ENCODE measurements around the gene P2RY2. TPM values are rescaled to one million over a fixed set of nuclear protein-coding genes. Genes with fewer than 3 reads are reported as not detected.

P2RY2 gene
- total and polyA plus RNA-seq, 10 of the 15 experiments (the other 5 are each of a cell fraction or from before 2014, with no cell fraction given), result 0.03 to 0.23 (median 0.17) TPM; not detected in 7

DNA sequence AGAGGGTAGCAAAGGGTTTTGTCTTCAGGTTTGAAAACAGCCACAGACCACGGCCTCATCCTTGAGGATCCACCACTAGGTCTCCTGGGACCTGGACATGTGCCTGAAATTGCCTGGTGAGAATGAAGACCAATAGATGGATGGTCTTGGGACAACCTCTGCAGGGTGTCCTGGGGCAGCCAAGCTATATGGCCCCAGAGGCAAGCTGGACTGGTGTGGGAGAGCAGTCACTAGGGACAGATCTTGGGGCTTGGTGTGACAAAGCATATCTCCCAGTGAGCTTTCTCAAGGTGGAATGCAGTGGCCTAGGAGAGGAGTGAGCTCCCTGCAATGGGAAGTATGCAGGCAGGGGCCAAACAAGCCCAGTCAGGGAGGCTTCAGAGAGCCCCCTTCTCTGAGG is 67.6 kb downstream of the P2RY2 start:
- Histone ChIP-seq H4K20me1 (ENCODE audit: control insufficient read depth, insufficient read depth) (no peaks in the 10 kb centered on the region), H3K4me1 (ENCODE audit: control insufficient read depth, insufficient read depth, low read length) (peaks cover 27% of the 10 kb centered on the region), H3K36me3 (ENCODE audit: control insufficient read depth in 2 of 2, insufficient read depth in 2 of 2, low read length in 1 of 2) (no peaks in the 10 kb centered on the region), H3K4me2 (ENCODE audit: control insufficient read depth, insufficient read depth) (no peak overlapping the region), H3K27ac (ENCODE audit: control insufficient read depth, insufficient read depth) (no peak overlapping the region), H3K9ac (ENCODE audit: control insufficient read depth, insufficient read depth, low read length) (no peak overlapping the region), H3K9me3 (replicated peaks; ENCODE audit: control insufficient read depth, insufficient read depth, low read length) (no peaks in the 10 kb centered on the region), H3K27me3 (replicated peaks in 1 of 2; ENCODE audit: control insufficient read depth in 2 of 2, insufficient read depth in 2 of 2, low read length in 1 of 2) (no peaks in the 10 kb centered on the region), H3K79me2 (ENCODE audit: control insufficient read depth, insufficient read depth, low read length) (no peaks in the 10 kb centered on the region), H2AFZ (ENCODE audit: control insufficient read depth, low read depth, low read length) (no peak overlapping the region), H3K4me3 (no peak overlapping the region)
- no peak for FAIRE-seq
- intact Hi-C loops (cut with micrococcal nuclease; ENCODE audit: unreplicated experiment), result no loop called here
- WGBS (ENCODE audit: insufficient coverage, insufficient replicate concordance, low lambda C conversion rate, missing lambda C conversion rate), result 0% methylated on average over 1 of the region's 1 CpG
- in situ Hi-C loops (cut with MboI), result loop anchor here (5.0 kb wide), 1 partner anchor 98 kb away; no protein-coding TSS in a partner anchor
- CTCF ChIA-PET, result interaction anchor here (1.5 to 10.6 kb wide), 2 partner anchors 50 to 100 kb away, joined by 4 to 116 read pairs; no protein-coding TSS in a partner anchor
- BruUV-seq (replicated peaks), result no TSS peak
- RAD21 ChIA-PET (ENCODE audit: unreplicated experiment), result no interaction called here
- POLR2A ChIA-PET, result no interaction called here
- ATAC-seq, result no peak
- TF ChIP-seq SREBF1 (IDR thresholded peaks at IDR 0.05; ENCODE audit: low read length) (no peak), HDAC6 (IDR thresholded peaks at IDR 0.05; ENCODE audit: unreplicated experiment) (no peak), CREB1 (IDR thresholded peaks at IDR 0.05; ENCODE audit: low read depth) (no peak), NFYB (IDR thresholded peaks at IDR 0.05; ENCODE audit: insufficient read depth, low read depth, low read length) (no peak), CBX5 (IDR thresholded peaks at IDR 0.05; ENCODE audit: low read depth) (no peak), CHD1 (IDR thresholded peaks at IDR 0.05; ENCODE audit: low read depth, low read length) (no peak), JUNB (IDR thresholded peaks at IDR 0.05) (no peak), ZNF217 (IDR thresholded peaks at IDR 0.05) (no peak)
- DNase-seq (ENCODE audit: low read depth, low spot score), result no peak
- SMC1A ChIA-PET (ENCODE audit: uncharacterized antibody, unreplicated experiment), result interaction anchor here (0.9 kb wide), 1 partner anchor 50 kb away, joined by 3 read pairs; no protein-coding TSS in a partner anchor

Other genes starting within 250 kb of the P2RY2 start
- gene FCHSD2, start 76.0 kb upstream of the P2RY2 start, total RNA-seq (2014; rRNA removed), result 19.5 and 21.1 TPM in 2 replicates
- gene FCHSD2, start 76.0 kb upstream of the P2RY2 start, total RNA-seq (2014; rRNA removed; fragmentation: Illumina TruSeq; extraction: Trizol), result 39.2 and 42.5 TPM in 2 replicates
- 82.8 and 89.8 TPM in 2 replicates for gene FCHSD2, start 76.0 kb upstream of the P2RY2 start, total RNA-seq (2021)
- 52.7 and 68.3 TPM in 2 replicates for gene FCHSD2, start 76.0 kb upstream of the P2RY2 start, polyA plus RNA-seq (2011; rRNA removed)
- gene FCHSD2, start 76.0 kb upstream of the P2RY2 start, polyA plus RNA-seq (2014; fragmentation: Illumina TruSeq; extraction: Trizol), result 62.4 and 70.9 TPM in 2 replicates
- gene FCHSD2, start 76.0 kb upstream of the P2RY2 start, polyA plus RNA-seq (2014; fragmentation: Nextera tagmentation; extraction: Ambion mirVana), result 10 to 100 TPM; 13.2 to 15.4 TPM
- gene FCHSD2, start 76.0 kb upstream of the P2RY2 start, polyA plus RNA-seq (2014; rRNA removed), result 43.0 and 44.6 TPM in 2 replicates
- 10 to 100 TPM; 58.7 to 68.4 TPM for gene FCHSD2, start 76.0 kb upstream of the P2RY2 start, polyA plus RNA-seq (2016; fragmentation: Nextera tagmentation; extraction: Ambion mirVana)
- gene P2RY6, start 54.1 kb downstream of the P2RY2 start, total RNA-seq (2014; rRNA removed), result 0.23 TPM in 1 of 2 replicates, not detected in the other
- 0.14 TPM in 1 of 2 replicates, not detected in the other for gene P2RY6, start 54.1 kb downstream of the P2RY2 start, total RNA-seq (2014; rRNA removed; fragmentation: Illumina TruSeq; extraction: Trizol)
- 0.21 and 0.66 TPM in 2 replicates for gene P2RY6, start 54.1 kb downstream of the P2RY2 start, total RNA-seq (2021)
- gene P2RY6, start 54.1 kb downstream of the P2RY2 start, polyA plus RNA-seq (2011; rRNA removed), result not detected in 2 replicates
- gene P2RY6, start 54.1 kb downstream of the P2RY2 start, polyA plus RNA-seq (2014; fragmentation: Illumina TruSeq; extraction: Trizol), result 0.10 TPM in 1 of 2 replicates, not detected in the other
- gene P2RY6, start 54.1 kb downstream of the P2RY2 start, polyA plus RNA-seq (2014; fragmentation: Nextera tagmentation; extraction: Ambion mirVana), result under 1 TPM in 1 of 2 experiments, not detected in 1; 0.05 TPM
- 0.52 and 0.90 TPM in 2 replicates for gene P2RY6, start 54.1 kb downstream of the P2RY2 start, polyA plus RNA-seq (2014; rRNA removed)
- gene P2RY6, start 54.1 kb downstream of the P2RY2 start, polyA plus RNA-seq (2016; fragmentation: Nextera tagmentation; extraction: Ambion mirVana), result under 1 TPM in 1 of 2 experiments, not detected in 1; 0.24 TPM
- 1.9 and 3.0 TPM in 2 replicates for gene ARHGEF17, start 90.0 kb downstream of the P2RY2 start, total RNA-seq (2014; rRNA removed)
- gene ARHGEF17, start 90.0 kb downstream of the P2RY2 start, total RNA-seq (2014; rRNA removed; fragmentation: Illumina TruSeq; extraction: Trizol), result 1.2 and 1.6 TPM in 2 replicates
- gene ARHGEF17, start 90.0 kb downstream of the P2RY2 start, total RNA-seq (2021), result 3.6 and 5.2 TPM in 2 replicates
- gene ARHGEF17, start 90.0 kb downstream of the P2RY2 start, polyA plus RNA-seq (2011; rRNA removed), result 7.2 and 11.0 TPM in 2 replicates
- 1.8 and 1.9 TPM in 2 replicates for gene ARHGEF17, start 90.0 kb downstream of the P2RY2 start, polyA plus RNA-seq (2014; fragmentation: Illumina TruSeq; extraction: Trizol)
- under 1 TPM; 0.15 to 0.31 TPM for gene ARHGEF17, start 90.0 kb downstream of the P2RY2 start, polyA plus RNA-seq (2014; fragmentation: Nextera tagmentation; extraction: Ambion mirVana)
- 3.5 and 7.0 TPM in 2 replicates for gene ARHGEF17, start 90.0 kb downstream of the P2RY2 start, polyA plus RNA-seq (2014; rRNA removed)
- gene ARHGEF17, start 90.0 kb downstream of the P2RY2 start, polyA plus RNA-seq (2016; fragmentation: Nextera tagmentation; extraction: Ambion mirVana), result under 1 TPM; 0.20 to 0.27 TPM
- gene RELT, start 158.1 kb downstream of the P2RY2 start, total RNA-seq (2014; rRNA removed), result 19.8 and 23.4 TPM in 2 replicates
- gene RELT, start 158.1 kb downstream of the P2RY2 start, total RNA-seq (2014; rRNA removed; fragmentation: Illumina TruSeq; extraction: Trizol), result 10.4 and 10.5 TPM in 2 replicates
- 27.9 and 28.5 TPM in 2 replicates for gene RELT, start 158.1 kb downstream of the P2RY2 start, total RNA-seq (2021)
- gene RELT, start 158.1 kb downstream of the P2RY2 start, polyA plus RNA-seq (2011; rRNA removed), result 7.9 and 13.0 TPM in 2 replicates
- 2.5 and 8.4 TPM in 2 replicates for gene RELT, start 158.1 kb downstream of the P2RY2 start, polyA plus RNA-seq (2014; fragmentation: Illumina TruSeq; extraction: Trizol)
- 1 to 10 TPM; 1.2 to 3.0 TPM for gene RELT, start 158.1 kb downstream of the P2RY2 start, polyA plus RNA-seq (2014; fragmentation: Nextera tagmentation; extraction: Ambion mirVana)
- gene RELT, start 158.1 kb downstream of the P2RY2 start, polyA plus RNA-seq (2014; rRNA removed), result 21.1 and 23.6 TPM in 2 replicates
- gene RELT, start 158.1 kb downstream of the P2RY2 start, polyA plus RNA-seq (2016; fragmentation: Nextera tagmentation; extraction: Ambion mirVana), result 10 to 100 TPM in 1 of 2 experiments, 1 to 10 TPM in 1; 8.8 to 11.1 TPM

All from GM12878 (cell line).